WTC11 (cell line): Measurements from ENCODE around the gene HDAC1. TPM values are rescaled to one million over a fixed set of nuclear protein-coding genes. Genes with fewer than 3 reads are reported as not detected.
A peak's percentile ranks its signal among the peaks of the same experiment; 100 is the strongest.

Source experiments
- ATAC-seq: fragments of 200-7000 bp; cut with Tn5 transposase; 2 replicates; pipeline ENCODE4 v1.10.0; 2021; ENCODE audit warnings: mild to moderate bottlenecking, moderate library complexity
- CTCF ChIA-PET: fragments of 300-600 bp; sonication (Branson Sonifier 250); formaldehyde crosslinking; loops from one replicate; lab custom pipeline; 2021; ENCODE audit warnings: antibody characterized with exemption; lab: Charles Lee
- POLR2A ChIA-PET: fragments of 350-600 bp; sonication (Branson Sonifier 250); formaldehyde crosslinking; loops from one replicate; lab custom pipeline; 2021; ENCODE audit warnings: antibody characterized with exemption; lab: Charles Lee
- DNase-seq: peaks from one replicate; pipeline ENCODE4 v3.0.0; 2021; ENCODE audit warnings: low spot score
- H3K27ac Mint-ChIP-seq: 2 replicates; pipeline ENCODE4 v1.8.0; 2021; ENCODE audit warnings: mixed read lengths
- H3K27me3 Mint-ChIP-seq: 2 replicates; pipeline ENCODE4 v1.8.0; 2021; ENCODE audit warnings: low read depth, mild to moderate bottlenecking, moderate library complexity, mixed read lengths
- H3K36me3 Mint-ChIP-seq: 2 replicates; pipeline ENCODE4 v1.8.0; 2021; ENCODE audit warnings: mixed read lengths
- H3K4me1 Mint-ChIP-seq: 2 replicates; pipeline ENCODE4 v1.8.0; 2022; ENCODE audit warnings: mixed read lengths
- H3K4me3 Mint-ChIP-seq: 2 replicates; pipeline ENCODE4 v1.8.0; 2021; ENCODE audit warnings: mild to moderate bottlenecking, moderate library complexity, mixed read lengths
- H3K9me3 Mint-ChIP-seq: 2 replicates; pipeline ENCODE4 v1.8.0; 2021; ENCODE audit warnings: mixed read lengths
- GABPB1 ChIP-seq: sonication (generic); formaldehyde crosslinking; IDR thresholded peaks from 2 replicates; pipeline ENCODE4 v1.8.1; 2023; ENCODE audit warnings: mild to moderate bottlenecking, missing genetic modification reagents
- MYBL2 ChIP-seq: sonication (generic); formaldehyde crosslinking; IDR thresholded peaks from 2 replicates; pipeline ENCODE4 v1.8.1; 2023; ENCODE audit warnings: mild to moderate bottlenecking, moderate library complexity, missing genetic modification reagents
- NFYB ChIP-seq: sonication (generic); formaldehyde crosslinking; conservative IDR thresholded peaks from 2 replicates; pipeline ENCODE4 v1.8.0; 2022; ENCODE audit warnings: low read depth, missing genetic modification reagents
- PRRX2 ChIP-seq: fragments of 250-450 bp; sonication (Bioruptor Pico); IDR thresholded peaks from 2 replicates; pipeline ENCODE4 v1.8.0; 2021; ENCODE audit warnings: mild to moderate bottlenecking
- SP1 ChIP-seq: sonication (generic); formaldehyde crosslinking; conservative IDR thresholded peaks from 2 replicates; pipeline ENCODE4 v1.8.1; 2022; ENCODE audit warnings: missing genetic modification reagents
- TCF7 ChIP-seq: sonication (generic); formaldehyde crosslinking; IDR thresholded peaks from 2 replicates; pipeline ENCODE4 v1.8.0; 2022; ENCODE audit warnings: mild to moderate bottlenecking, low read depth, missing genetic modification reagents, moderate library complexity
- TEAD1 ChIP-seq: sonication (generic); formaldehyde crosslinking; IDR thresholded peaks from 2 replicates; pipeline ENCODE4 v1.8.0; 2022; ENCODE audit warnings: mild to moderate bottlenecking, missing genetic modification reagents
- TP53 ChIP-seq: sonication (generic); formaldehyde crosslinking; IDR thresholded peaks from 2 replicates; pipeline ENCODE4 v1.8.1; 2023; ENCODE audit warnings: mild to moderate bottlenecking, missing genetic modification reagents
- ZNF121 ChIP-seq: sonication (generic); formaldehyde crosslinking; IDR thresholded peaks from 2 replicates; pipeline ENCODE4 v1.8.0; 2023; ENCODE audit warnings: missing genetic modification reagents
- ZNF232 ChIP-seq: sonication (generic); formaldehyde crosslinking; IDR thresholded peaks from 2 replicates; pipeline ENCODE4 v1.8.0; 2022; ENCODE audit warnings: mild to moderate bottlenecking, missing genetic modification reagents
- ZNF263 ChIP-seq: sonication (generic); formaldehyde crosslinking; IDR thresholded peaks from 2 replicates; pipeline ENCODE4 v1.8.1; 2022; ENCODE audit warnings: low read depth, mild to moderate bottlenecking, moderate library complexity, missing genetic modification reagents
- ZNF416 ChIP-seq: fragments of 250-450 bp; sonication (Bioruptor Pico); IDR thresholded peaks from 2 replicates; pipeline ENCODE4 v1.9.0; 2021; ENCODE audit warnings: mild to moderate bottlenecking, inconsistent platforms
- ZNF671 ChIP-seq: fragments of 250-450 bp; sonication (Bioruptor Pico); IDR thresholded peaks from 2 replicates; pipeline ENCODE4 v1.8.0; 2021; ENCODE audit warnings: mild to moderate bottlenecking
- total RNA-seq: library from RNA; stranded (reverse); gene quantifications from 3 replicates; pipeline ENCODE4 v1.2.3, GENCODE V29; 2021
- TF ChIP-seq, protein P1 (sequence below): fragments of 250-450 bp; sonication (Bioruptor Pico); IDR thresholded peaks from 2 replicates; pipeline ENCODE4 v1.9.0; 2021; ENCODE audit warnings: mild to moderate bottlenecking
- TF ChIP-seq, protein P2 (sequence below): sonication (generic); formaldehyde crosslinking; IDR thresholded peaks from 2 replicates; pipeline ENCODE4 v1.8.0; 2023; ENCODE audit warnings: missing genetic modification reagents, mild to moderate bottlenecking, borderline replicate concordance
- TF ChIP-seq, protein P3 (sequence below): sonication (generic); formaldehyde crosslinking; IDR thresholded peaks from 2 replicates; pipeline ENCODE4 v1.8.1; 2022; ENCODE audit warnings: mild to moderate bottlenecking, moderate library complexity, missing genetic modification reagents
- TF ChIP-seq, protein P4 (sequence below): fragments of 250-450 bp; sonication (Bioruptor Pico); IDR thresholded peaks from 2 replicates; pipeline ENCODE4 v1.9.0; 2021; ENCODE audit warnings: moderate library complexity, mild to moderate bottlenecking, inconsistent platforms, borderline replicate concordance
- TF ChIP-seq, protein P5 (sequence below): sonication (generic); formaldehyde crosslinking; IDR thresholded peaks from 2 replicates; pipeline ENCODE4 v1.8.1; 2022; ENCODE audit warnings: mild to moderate bottlenecking, missing genetic modification reagents, moderate library complexity, borderline replicate concordance
- TF ChIP-seq, protein P6 (sequence below): sonication (generic); formaldehyde crosslinking; IDR thresholded peaks from 2 replicates; pipeline ENCODE4 v1.8.0; 2022; ENCODE audit warnings: mild to moderate bottlenecking, missing genetic modification reagents
- TF ChIP-seq, protein P7 (sequence below): sonication (generic); formaldehyde crosslinking; IDR thresholded peaks from 2 replicates; pipeline ENCODE4 v1.8.1; 2023; ENCODE audit warnings: mild to moderate bottlenecking, moderate library complexity, missing genetic modification reagents

Gene HDAC1
- total RNA-seq, 1 experiment from 2014 or later, result 108 TPM

DNA sequence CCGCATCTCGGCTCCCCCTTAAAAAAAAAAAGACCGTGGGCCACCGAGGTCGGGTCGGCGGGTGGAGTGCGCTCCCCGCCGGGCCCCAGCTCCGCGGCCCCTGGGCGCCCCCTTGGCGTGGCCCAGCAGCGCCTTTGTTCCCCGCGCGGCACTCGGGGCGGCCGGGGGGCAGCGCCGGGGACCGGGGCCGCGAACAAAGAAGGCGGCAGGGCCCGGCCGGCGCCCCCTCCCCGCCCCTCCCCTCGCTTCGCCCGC, 43.6 kb downstream of the HDAC1 start (continued):
- TF ChIP-seq ZNF232 (CRISPR knock-in tag), result no peak
- no peak for TF ChIP-seq ZNF121 (CRISPR knock-in tag)
- TF ChIP-seq, all 79 proteins: peak for 0

DNA sequence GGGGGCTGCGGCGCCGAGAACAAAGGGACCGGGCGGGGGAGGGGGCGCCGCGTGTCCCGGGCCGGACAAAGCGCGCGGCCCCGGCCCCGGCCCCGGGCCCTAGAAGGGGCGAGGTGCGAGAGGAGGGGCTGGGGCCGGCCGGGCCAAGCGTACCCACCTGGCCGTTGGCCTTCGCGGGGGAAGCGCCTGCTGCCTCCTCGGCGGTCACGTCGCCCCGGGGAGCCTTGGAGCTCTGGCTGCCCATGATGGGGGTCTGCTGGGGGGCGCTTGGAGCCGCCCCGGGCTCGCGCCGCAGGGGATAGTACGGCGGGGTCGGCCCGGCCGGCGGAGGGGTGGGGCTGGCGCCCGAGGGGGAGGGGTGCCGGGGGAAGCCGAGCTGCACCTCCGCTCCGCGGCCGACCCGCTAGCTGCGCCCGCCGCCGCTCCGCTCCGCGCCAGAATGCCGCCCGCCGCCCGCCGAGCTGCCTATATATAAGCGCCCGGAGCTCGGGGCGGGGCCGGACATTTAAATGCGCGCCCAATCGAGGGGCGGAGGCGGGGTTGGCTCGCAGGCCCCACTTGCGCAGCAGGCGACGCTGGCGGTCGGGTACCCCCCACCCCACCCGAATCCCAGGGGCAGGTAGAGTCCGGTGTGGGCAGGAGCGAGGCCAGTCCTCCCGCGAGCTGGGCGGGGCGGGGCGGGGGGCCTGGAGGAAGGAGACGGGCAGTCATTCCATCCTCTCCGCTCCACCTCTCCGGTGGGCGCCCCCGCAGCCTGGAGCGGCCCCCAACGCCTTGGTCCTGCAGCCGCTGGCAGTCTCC, 44.1 kb downstream of the HDAC1 start, which contains the start of gene MARCKSL1:
MARCKSL1 (minus strand) TSS at position 444 of the 801 bp plus-strand sequence; CDS start at position 244, 200 bp downstream.
- DNase-seq, result peak; percentile 82
- CTCF ChIA-PET, result interaction anchor here (0.5 to 2.4 kb wide), 9 partner anchors 15 to 263 kb away, joined by 3 to 17 read pairs (median 3); partner anchors contain the start of genes BSDC1 and TMEM39B
- Mint-ChIP-seq H3K36me3 (peaks cover 31% of the 10 kb centered on the region), H3K4me1 (peaks cover 44% of the 10 kb centered on the region)
- POLR2A ChIA-PET, result interaction anchor here (0.6 to 2.8 kb wide), 20 partner anchors 9 to 315 kb away, joined by 3 to 18 read pairs (median 4); partner anchors contain the start of genes BSDC1, FAM229A, IQCC and RBBP4
- TF ChIP-seq MYBL2 (CRISPR knock-in tag) (peak; percentile 59), ZNF671 (CRISPR knock-in tag) (no peak), TEAD1 (peak; percentile 74; the same call in 1 of the 2 replicates), NFYB (CRISPR knock-in tag) (peak; percentile 42; the same call in 1 of the 2 replicates), ZNF263 (CRISPR knock-in tag) (0 out of 2 replicates have a peak, but pooled peaks have one; percentile 29), PRRX2 (CRISPR knock-in tag) (no peak), TCF7 (CRISPR knock-in tag) (no peak), TP53 (CRISPR knock-in tag) (0 out of 2 replicates have a peak, but pooled peaks have one; percentile 24), SP1 (CRISPR knock-in tag) (peak; percentile 83), ZNF416 (no peak), GABPB1 (0 out of 2 replicates have a peak, but pooled peaks have one; percentile 36)
- TF ChIP-seq, protein P1, sequence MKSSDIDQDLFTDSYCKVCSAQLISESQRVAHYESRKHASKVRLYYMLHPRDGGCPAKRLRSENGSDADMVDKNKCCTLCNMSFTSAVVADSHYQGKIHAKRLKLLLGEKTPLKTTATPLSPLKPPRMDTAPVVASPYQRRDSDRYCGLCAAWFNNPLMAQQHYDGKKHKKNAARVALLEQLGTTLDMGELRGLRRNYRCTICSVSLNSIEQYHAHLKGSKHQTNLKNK, result peak; percentile 62; the same call in 1 of the 2 replicates
- TF ChIP-seq, protein P2, sequence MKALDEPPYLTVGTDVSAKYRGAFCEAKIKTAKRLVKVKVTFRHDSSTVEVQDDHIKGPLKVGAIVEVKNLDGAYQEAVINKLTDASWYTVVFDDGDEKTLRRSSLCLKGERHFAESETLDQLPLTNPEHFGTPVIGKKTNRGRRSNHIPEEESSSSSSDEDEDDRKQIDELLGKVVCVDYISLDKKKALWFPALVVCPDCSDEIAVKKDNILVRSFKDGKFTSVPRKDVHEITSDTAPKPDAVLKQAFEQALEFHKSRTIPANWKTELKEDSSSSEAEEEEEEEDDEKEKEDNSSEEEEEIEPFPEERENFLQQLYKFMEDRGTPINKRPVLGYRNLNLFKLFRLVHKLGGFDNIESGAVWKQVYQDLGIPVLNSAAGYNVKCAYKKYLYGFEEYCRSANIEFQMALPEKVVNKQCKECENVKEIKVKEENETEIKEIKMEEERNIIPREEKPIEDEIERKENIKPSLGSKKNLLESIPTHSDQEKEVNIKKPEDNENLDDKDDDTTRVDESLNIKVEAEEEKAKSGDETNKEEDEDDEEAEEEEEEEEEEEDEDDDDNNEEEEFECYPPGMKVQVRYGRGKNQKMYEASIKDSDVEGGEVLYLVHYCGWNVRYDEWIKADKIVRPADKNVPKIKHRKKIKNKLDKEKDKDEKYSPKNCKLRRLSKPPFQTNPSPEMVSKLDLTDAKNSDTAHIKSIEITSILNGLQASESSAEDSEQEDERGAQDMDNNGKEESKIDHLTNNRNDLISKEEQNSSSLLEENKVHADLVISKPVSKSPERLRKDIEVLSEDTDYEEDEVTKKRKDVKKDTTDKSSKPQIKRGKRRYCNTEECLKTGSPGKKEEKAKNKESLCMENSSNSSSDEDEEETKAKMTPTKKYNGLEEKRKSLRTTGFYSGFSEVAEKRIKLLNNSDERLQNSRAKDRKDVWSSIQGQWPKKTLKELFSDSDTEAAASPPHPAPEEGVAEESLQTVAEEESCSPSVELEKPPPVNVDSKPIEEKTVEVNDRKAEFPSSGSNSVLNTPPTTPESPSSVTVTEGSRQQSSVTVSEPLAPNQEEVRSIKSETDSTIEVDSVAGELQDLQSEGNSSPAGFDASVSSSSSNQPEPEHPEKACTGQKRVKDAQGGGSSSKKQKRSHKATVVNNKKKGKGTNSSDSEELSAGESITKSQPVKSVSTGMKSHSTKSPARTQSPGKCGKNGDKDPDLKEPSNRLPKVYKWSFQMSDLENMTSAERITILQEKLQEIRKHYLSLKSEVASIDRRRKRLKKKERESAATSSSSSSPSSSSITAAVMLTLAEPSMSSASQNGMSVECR (CRISPR knock-in tag), result peak; percentile 36; the same call in 1 of the 2 replicates
- TF ChIP-seq, protein P3, sequence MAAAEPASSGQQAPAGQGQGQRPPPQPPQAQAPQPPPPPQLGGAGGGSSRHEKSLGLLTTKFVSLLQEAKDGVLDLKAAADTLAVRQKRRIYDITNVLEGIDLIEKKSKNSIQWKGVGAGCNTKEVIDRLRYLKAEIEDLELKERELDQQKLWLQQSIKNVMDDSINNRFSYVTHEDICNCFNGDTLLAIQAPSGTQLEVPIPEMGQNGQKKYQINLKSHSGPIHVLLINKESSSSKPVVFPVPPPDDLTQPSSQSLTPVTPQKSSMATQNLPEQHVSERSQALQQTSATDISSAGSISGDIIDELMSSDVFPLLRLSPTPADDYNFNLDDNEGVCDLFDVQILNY (CRISPR knock-in tag), result 0 out of 2 replicates have a peak, but pooled peaks have one; percentile 29
- TF ChIP-seq, protein P4, sequence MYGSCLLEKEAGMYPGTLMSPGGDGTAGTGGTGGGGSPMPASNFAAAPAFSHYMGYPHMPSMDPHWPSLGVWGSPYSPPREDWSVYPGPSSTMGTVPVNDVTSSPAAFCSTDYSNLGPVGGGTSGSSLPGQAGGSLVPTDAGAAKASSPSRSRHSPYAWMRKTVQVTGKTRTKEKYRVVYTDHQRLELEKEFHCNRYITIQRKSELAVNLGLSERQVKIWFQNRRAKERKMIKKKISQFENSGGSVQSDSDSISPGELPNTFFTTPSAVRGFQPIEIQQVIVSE (CRISPR knock-in tag), result no peak
- TF ChIP-seq, protein P5, sequence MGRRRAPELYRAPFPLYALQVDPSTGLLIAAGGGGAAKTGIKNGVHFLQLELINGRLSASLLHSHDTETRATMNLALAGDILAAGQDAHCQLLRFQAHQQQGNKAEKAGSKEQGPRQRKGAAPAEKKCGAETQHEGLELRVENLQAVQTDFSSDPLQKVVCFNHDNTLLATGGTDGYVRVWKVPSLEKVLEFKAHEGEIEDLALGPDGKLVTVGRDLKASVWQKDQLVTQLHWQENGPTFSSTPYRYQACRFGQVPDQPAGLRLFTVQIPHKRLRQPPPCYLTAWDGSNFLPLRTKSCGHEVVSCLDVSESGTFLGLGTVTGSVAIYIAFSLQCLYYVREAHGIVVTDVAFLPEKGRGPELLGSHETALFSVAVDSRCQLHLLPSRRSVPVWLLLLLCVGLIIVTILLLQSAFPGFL (CRISPR knock-in tag), result 0 out of 2 replicates have a peak, but pooled peaks have one; percentile 50
- TF ChIP-seq, protein P6, sequence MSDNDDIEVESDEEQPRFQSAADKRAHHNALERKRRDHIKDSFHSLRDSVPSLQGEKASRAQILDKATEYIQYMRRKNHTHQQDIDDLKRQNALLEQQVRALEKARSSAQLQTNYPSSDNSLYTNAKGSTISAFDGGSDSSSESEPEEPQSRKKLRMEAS (CRISPR knock-in tag), result peak; percentile 45; the same call in 1 of the 2 replicates
- TF ChIP-seq, protein P7, sequence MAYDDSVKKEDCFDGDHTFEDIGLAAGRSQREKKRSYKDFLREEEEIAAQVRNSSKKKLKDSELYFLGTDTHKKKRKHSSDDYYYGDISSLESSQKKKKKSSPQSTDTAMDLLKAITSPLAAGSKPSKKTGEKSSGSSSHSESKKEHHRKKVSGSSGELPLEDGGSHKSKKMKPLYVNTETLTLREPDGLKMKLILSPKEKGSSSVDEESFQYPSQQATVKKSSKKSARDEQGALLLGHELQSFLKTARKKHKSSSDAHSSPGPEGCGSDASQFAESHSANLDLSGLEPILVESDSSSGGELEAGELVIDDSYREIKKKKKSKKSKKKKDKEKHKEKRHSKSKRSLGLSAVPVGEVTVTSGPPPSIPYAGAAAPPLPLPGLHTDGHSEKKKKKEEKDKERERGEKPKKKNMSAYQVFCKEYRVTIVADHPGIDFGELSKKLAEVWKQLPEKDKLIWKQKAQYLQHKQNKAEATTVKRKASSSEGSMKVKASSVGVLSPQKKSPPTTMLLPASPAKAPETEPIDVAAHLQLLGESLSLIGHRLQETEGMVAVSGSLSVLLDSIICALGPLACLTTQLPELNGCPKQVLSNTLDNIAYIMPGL (CRISPR knock-in tag), result peak; percentile 70; the same call in 1 of the 2 replicates
- TF ChIP-seq, all 79 proteins: peak for 13
- Mint-ChIP-seq H3K9me3 (no peaks in the 10 kb centered on the region), H3K27me3 (peaks cover 16% of the 10 kb centered on the region), H3K27ac (peak within 1 kb of the TSS; percentile 96), H3K4me3 (peak within 1 kb of the TSS; percentile 95)
- ATAC-seq, result peak; percentile 43
